ENCODE measurements around the gene GPC6. TPM values are rescaled to one million over a fixed set of nuclear protein-coding genes. Genes with fewer than 3 reads are reported as not detected.
A peak's percentile ranks its signal among the peaks of the same experiment; 100 is the strongest.

GPC6 gene
- polyA plus RNA-seq, 1 donor from 2014 or later: 9.0 TPM

DNA sequence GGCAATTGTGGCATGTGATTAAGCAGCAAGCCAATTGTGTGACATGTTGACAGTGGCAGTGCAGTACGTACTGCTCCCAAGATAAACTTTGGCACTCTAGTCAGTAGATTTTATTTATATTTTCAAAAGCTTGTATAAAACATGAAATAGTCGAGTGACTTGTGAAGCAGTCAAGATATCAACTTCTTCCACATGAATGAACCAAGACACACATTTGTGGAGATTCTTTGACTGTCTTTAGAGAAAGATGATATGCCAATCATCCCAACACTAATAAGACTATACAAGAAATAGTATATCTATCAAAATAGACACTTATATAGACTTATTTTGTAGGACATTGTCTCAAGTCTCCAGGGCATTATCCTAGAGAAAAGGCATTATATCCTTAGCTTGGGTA, 714.8 kb downstream of the GPC6 start:
- no peaks in the 10 kb centered on the region for H3K27me3 ChIP-seq (ENCODE audit: insufficient read depth, low read depth, low read length)
- no peaks in the 10 kb centered on the region for H3F3A ChIP-seq (ENCODE audit: insufficient read depth, low read length, poor library complexity, severe bottlenecking)
- no peaks in the 10 kb centered on the region for H3K9me2 ChIP-seq (ENCODE audit: insufficient read depth, low read length)
- H3K4me3 ChIP-seq (ENCODE audit: low read length): no peak overlapping the region
- TF ChIP-seq POLR2AphosphoS5 (IDR thresholded peaks at IDR 0.05): peak; percentile 66
- peak; percentile 91 for TF ChIP-seq EP300 (conservative IDR thresholded peaks at IDR 0.05; ENCODE audit: poor library complexity, severe bottlenecking)
- TF ChIP-seq, protein P1, sequence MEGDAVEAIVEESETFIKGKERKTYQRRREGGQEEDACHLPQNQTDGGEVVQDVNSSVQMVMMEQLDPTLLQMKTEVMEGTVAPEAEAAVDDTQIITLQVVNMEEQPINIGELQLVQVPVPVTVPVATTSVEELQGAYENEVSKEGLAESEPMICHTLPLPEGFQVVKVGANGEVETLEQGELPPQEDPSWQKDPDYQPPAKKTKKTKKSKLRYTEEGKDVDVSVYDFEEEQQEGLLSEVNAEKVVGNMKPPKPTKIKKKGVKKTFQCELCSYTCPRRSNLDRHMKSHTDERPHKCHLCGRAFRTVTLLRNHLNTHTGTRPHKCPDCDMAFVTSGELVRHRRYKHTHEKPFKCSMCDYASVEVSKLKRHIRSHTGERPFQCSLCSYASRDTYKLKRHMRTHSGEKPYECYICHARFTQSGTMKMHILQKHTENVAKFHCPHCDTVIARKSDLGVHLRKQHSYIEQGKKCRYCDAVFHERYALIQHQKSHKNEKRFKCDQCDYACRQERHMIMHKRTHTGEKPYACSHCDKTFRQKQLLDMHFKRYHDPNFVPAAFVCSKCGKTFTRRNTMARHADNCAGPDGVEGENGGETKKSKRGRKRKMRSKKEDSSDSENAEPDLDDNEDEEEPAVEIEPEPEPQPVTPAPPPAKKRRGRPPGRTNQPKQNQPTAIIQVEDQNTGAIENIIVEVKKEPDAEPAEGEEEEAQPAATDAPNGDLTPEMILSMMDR (IDR thresholded peaks at IDR 0.05; ENCODE audit: poor library complexity, severe bottlenecking): no peak
- H3K36me3 ChIP-seq (ENCODE audit: insufficient read depth, low read length): no peaks in the 10 kb centered on the region
- no peak overlapping the region for H3K4me2 ChIP-seq (ENCODE audit: low read length)
- no peak overlapping the region for H3K27ac ChIP-seq (ENCODE audit: low read length)
- H3K9me3 ChIP-seq (ENCODE audit: low read length): no peaks in the 10 kb centered on the region
- H3K79me2 ChIP-seq (replicated peaks; ENCODE audit: insufficient read depth, low read length): no peaks in the 10 kb centered on the region
- no peak overlapping the region for H2AFZ ChIP-seq (ENCODE audit: low read depth, low read length)
- no peaks in the 10 kb centered on the region for H4K20me1 ChIP-seq (ENCODE audit: insufficient read depth)
- no peak overlapping the region for H3K9ac ChIP-seq (ENCODE audit: low read length)

GRCh38 chr13:93942016-93942415, 715.4 kb downstream of the GPC6 start:
- no peak overlapping the region for H3K4me3 ChIP-seq (ENCODE audit: low read length)
- no peaks in the 10 kb centered on the region for H3F3A ChIP-seq (ENCODE audit: insufficient read depth, low read length, poor library complexity, severe bottlenecking)
- TF ChIP-seq, protein P1 (IDR thresholded peaks at IDR 0.05; ENCODE audit: poor library complexity, severe bottlenecking): no peak
- TF ChIP-seq EZH2 (IDR thresholded peaks at IDR 0.05; ENCODE audit: borderline replicate concordance, insufficient read depth, low read length, poor library complexity, severe bottlenecking) (no peak), RAD21 (conservative IDR thresholded peaks at IDR 0.05) (no peak), REST (IDR thresholded peaks at IDR 0.05; ENCODE audit: borderline replicate concordance) (no peak), SMC3 (conservative IDR thresholded peaks at IDR 0.05; ENCODE audit: poor library complexity) (no peak), TAF1 (IDR thresholded peaks at IDR 0.05; ENCODE audit: low read depth) (no peak), POLR2AphosphoS5 (IDR thresholded peaks at IDR 0.05) (no peak), EP300 (conservative IDR thresholded peaks at IDR 0.05; ENCODE audit: poor library complexity, severe bottlenecking) (no peak), MXI1 (conservative IDR thresholded peaks at IDR 0.05; ENCODE audit: poor library complexity, severe bottlenecking) (no peak)
- no peaks in the 10 kb centered on the region for H3K36me3 ChIP-seq (ENCODE audit: insufficient read depth, low read length)
- H3K9me2 ChIP-seq (ENCODE audit: insufficient read depth, low read length): no peaks in the 10 kb centered on the region
- no peaks in the 10 kb centered on the region for H4K20me1 ChIP-seq (ENCODE audit: insufficient read depth)
- no peak overlapping the region for H2AFZ ChIP-seq (ENCODE audit: low read depth, low read length)
- H3K27me3 ChIP-seq (ENCODE audit: insufficient read depth, low read depth, low read length): no peaks in the 10 kb centered on the region
- no peak overlapping the region for H3K9ac ChIP-seq (ENCODE audit: low read length)
- no peak overlapping the region for H3K27ac ChIP-seq (ENCODE audit: low read length)
- H3K4me2 ChIP-seq (ENCODE audit: low read length): no peak overlapping the region
- no peaks in the 10 kb centered on the region for H3K9me3 ChIP-seq (ENCODE audit: low read length)
- H3K79me2 ChIP-seq (replicated peaks; ENCODE audit: insufficient read depth, low read length): no peaks in the 10 kb centered on the region

Data from neural cell (in vitro differentiated cells).